ENCODE data around the gene TCERG1L.
"Not testable (repeated sequence)": the region's sequence is repeated elsewhere in the genome, so short reads cannot be mapped to it uniquely, and the experiment has no call there.

The TCERG1L gene, protein sequence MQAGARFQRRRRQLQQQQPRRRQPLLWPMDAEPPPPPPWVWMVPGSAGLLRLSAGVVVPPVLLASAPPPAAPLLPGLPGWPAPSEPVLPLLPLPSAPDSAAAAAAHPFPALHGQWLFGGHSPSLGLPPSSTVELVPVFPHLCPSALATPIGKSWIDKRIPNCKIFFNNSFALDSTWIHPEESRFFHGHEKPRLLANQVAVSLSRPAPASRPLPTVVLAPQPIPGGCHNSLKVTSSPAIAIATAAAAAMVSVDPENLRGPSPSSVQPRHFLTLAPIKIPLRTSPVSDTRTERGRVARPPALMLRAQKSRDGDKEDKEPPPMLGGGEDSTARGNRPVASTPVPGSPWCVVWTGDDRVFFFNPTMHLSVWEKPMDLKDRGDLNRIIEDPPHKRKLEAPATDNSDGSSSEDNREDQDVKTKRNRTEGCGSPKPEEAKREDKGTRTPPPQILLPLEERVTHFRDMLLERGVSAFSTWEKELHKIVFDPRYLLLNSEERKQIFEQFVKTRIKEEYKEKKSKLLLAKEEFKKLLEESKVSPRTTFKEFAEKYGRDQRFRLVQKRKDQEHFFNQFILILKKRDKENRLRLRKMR

DNA sequence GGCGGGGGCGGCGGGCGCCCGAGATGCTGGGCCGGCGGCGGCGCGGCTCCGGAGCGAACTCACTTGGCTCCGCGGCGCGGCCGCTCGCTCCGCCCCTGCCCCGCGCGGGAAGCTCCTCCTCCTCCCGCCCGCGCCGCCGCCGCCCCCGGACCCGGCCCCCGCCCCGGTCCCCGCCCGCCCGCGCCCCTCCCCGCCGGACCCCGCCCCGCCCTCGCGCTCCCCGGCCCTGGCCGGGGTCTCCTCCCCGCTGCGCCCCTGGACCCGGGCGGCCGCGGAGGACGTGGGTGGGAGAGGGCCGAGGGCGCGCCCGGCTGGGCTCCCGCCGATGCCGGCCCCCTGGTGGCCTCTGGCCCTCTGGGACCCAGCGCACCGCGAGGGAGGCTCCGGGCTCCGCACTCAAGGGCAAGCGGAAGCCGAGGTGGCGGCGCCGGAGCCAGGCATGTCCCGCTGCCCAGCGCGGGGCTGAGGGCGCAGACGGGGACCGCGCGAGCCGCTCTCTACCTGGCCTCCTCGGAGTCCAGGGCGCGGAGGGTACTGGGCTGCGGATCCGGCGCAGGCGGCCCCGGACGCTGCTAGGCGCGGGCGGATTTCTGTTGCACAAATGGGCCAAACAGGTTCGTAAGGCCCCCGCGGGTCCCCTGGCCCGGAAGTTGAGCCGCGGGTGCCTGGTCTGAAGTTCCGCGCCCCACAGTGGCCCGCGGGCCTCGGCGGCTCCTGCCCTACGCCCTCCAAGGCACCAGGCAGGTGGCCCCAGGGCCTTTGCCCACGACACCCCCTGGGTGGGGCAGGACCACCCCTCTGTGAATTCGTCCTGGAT, at the start of gene TCERG1L:
TSS of gene TCERG1L (minus strand) at position 61 of the 817 bp plus-strand sequence. CDS start 86 bp downstream, outside the sequence.
- no peak for DNase-seq (ENCODE audit: low read depth in 2 of 2)

DNA sequence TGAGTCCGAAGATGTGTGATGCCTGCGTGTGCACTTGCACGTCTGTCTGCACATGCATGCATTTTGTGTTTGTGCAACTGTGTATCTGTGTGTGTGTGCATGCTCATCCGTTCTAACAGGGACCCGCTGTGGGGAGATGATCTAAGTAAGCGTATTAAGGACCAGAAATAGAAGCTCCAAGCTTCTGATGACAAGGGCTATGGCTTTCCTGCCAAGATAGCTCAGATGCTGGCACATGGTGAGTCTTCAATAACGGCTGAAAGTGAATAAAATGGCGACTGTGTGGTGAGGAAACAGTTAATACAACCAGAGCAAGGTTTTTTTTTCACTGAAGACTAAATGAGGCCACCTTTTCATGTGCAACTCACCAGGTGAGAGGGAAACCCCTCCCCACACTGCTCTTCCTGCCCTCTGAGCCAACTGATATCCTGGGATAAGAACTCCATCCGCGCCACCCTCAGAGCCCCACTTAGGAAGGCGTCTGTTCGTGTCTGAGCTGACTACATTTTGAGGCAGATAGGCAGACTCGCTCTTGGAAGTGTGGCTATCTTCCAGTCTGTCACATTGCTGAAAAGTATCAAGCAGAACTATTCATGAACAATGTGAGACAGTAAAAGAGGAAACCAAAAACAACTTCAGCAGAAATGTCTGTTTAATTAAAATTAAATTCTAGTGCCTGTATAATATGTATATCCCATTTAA, 47.4 kb upstream of the TCERG1L start:
- DNase-seq (ENCODE audit: low read depth in 2 of 2): no peak

DNA sequence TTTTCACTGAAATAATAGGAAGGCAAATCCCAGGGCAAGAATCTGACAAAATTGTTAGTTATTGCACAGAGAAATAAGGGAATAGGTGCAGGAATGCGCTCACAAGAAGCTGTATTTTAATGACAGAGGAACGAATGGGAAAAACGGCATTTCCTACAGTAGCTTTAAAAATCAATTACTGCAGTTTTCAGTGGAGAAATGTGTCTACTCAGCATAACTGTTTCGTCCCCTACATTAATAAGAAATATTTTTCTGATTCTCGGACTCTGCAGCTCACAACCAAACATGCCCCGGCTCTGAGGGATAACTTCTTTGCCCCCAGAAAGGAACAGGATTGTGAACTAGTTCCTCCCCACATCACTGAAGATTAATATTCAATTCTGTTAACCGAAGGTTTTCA, 44.9 kb upstream of the TCERG1L start:
- DNase-seq (ENCODE audit: low read depth in 2 of 2): no peak

DNA sequence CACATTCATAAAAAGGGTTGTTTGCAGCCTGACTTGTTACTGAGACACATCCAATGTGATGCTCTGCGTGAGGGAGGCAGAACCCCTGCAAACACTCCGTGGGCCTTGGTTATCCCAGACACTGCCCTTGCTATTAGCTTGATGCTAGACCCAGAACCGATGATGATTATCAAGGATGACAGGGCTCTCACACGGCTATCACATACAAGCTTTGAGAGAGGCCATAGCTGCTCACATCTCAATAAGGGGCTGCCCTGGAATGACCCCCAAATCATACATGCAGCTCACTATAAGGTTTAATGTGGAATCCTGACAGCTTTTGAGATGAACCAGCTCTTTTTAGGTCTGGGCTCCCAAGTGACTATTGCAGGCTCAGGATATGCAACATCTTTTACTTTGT, 44.4 kb upstream of the TCERG1L start:
- no peak for DNase-seq (ENCODE audit: low read depth in 2 of 2)

DNA sequence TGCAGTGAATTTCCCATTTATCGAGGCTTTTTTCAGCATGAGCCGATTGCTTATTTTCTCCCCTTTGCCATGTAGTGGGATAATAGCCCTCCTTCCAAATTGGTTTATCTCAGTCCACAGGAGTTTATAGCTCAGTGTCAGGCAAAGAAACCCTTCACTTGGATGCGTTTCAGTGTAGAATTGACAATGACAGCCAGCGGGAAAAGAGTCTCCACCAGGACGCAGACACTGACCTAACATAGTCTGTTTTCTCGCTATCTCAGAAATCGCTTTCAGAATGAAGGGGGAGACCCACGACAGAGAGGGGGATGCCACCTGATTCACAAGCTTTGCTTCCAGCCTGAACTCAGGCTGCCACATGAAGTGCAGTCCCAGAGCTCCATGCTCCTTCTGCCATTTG, 43.5 kb upstream of the TCERG1L start:
- no peak for DNase-seq (ENCODE audit: low read depth in 2 of 2)

DNA sequence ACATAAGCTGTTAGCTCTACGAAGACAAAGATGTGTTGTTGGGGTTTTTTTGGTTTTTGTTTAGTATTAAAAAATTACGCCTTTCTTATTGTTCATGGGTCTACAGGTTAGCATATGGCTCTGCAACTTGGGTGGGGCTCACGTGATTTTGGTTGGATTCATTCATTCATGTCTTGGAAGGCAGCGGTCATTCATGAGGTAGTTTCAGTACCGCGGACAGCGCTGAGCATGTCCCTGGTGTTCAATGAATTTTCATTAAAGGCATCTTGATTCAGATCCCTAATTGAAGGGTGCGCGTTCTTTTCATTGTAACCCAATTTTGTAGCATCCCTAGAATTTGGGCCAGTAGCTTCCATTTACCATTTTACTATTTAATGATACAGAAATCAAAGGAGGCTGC, 42.9 kb upstream of the TCERG1L start:
- no peak for DNase-seq (ENCODE audit: low read depth in 2 of 2)

DNA sequence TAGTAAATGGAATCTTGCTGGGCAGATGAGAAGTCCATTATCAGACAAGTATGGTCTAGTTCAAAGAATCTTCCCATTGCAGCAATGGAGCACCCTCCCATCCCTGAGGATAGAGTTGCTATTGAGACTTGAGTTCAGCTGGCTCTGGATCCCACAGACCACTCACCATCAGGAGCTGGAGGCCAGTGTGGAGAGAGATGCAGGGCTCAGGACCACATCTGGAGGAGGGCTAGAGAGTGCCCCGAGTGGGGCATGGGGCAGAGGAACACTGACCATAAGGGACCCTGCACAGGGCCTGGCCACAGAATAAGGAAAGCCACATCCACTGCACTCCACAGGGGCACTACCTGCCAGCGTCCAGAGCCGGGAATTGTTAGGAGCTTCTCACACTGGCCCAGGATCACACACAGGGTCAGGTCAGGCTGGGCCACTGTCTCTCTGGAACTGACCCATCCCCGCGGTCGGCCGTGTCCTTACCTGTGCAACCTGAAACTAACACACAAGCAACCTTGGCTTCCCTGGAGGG, 41.3 kb upstream of the TCERG1L start:
- no peak for DNase-seq (ENCODE audit: low read depth in 2 of 2)

DNA sequence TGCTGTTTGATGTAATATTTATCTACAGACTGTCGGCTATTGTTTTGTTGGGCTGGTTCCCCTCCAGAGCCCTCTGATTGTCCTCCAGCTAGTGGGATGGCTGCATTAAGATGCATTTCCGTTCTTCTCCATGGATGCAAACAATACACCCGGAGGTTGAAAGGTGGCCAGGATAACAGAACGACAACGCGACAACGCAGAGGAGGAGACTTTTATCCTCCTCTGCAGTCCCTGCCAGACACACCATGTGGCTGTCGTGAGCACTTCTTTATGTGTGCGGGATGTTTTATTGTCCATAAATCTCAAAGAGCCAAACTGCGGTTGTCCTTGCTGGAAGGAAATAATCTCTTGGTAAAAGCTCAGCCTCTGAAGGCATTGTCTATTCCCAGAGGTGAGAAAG, 39.1 kb upstream of the TCERG1L start:
- no peak for DNase-seq (ENCODE audit: low read depth in 2 of 2)

DNA sequence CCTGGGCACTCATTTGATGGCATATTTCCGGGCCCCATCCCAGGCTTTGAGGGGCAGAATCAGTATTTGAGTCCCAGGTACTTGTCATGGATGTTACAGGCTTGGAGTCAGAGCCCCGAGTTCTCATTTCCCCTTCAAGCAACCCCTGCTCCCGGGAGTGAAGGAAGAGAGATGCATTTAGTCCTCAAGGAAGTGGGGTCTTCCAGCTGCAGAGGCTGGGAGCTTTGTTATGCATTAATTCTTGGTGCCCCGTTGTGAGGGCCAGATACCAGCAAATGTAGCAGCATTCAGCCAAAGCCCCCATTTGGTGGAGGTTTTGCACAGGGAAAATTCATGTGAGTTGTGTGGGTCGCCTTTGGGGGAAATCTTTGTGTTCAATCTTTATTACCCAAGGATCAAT, 38.7 kb upstream of the TCERG1L start:
- no peak for DNase-seq (ENCODE audit: low read depth in 2 of 2)

DNA sequence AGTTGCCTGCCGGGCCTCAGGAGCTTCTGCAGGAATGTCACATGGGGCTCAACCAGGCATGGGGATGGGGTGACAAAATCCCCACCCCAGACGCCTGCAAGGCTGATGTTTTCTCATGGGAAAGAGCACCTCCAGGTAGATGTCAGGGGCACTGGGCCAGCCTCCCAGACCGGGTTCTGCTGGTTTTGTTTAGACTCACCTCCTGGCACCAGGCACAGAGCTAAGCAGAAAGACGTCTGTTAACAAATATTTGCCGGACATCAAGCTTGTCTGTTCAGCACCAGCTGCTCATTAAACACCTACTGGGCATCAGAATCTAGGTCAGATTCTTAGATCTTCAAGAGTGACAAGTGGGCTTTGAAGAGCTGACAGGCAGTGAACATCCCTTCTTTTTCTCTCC, 34.9 kb upstream of the TCERG1L start:
- no peak for DNase-seq (ENCODE audit: low read depth in 2 of 2)

DNA sequence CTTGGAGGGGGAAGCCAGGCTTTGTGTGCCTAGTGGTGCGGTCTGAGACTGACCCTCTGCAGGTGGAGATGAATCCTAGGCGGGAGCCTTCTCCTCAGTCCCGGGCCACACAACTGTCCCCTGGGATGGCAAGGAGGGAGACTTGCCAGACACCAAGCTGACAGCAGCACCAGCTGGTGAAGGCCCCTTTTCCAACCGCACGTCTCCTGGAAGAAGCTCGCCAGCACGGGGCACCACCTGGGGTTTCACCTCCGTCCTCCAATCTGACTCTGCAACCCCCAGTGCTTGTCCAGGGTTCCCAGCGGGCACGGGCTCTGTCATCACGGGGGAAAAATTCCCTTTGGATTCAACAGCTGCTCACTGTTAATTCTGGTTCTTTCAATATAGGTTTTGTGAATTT, 34.2 kb upstream of the TCERG1L start:
- DNase-seq (ENCODE audit: low read depth in 2 of 2): no peak

DNA sequence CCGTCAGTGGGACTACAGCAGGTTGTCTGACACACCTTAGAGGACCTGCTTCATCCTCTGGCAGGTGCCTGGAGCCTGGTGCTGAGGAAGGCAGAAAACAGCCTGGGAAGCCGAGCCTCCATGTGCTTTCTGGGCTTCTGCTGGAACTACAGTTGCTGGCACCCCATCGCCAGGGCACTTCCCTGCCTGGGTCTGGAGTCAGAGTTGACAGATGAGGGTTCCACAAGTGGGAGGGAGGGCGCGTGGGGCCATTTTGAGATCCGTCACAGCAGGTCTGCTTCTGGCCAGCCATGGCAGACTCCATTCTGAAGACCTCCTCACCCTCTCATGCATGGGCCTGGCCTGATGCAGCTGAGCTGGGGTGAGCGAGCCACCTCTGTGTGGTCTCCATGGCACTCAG, 33.2 kb upstream of the TCERG1L start:
- DNase-seq (ENCODE audit: low read depth in 2 of 2): no peak

DNA sequence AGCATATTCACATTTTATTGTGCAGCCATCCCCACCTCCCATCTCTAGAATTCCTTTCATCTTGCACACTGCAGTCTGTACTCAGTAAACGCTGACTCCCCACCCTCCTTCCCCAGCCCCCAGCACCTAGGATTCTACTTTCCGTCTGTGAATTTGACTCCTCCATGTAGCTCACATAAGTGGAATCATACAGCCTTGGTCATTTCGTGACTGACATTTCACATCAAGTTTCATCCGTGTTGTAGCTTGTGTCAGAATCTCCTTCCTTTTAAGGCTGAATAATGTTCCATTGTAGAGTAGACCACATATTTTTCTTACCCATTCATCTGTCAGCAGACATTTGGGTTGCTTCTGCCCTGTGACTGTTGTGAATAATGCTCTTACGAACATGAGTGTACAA, 26.2 kb upstream of the TCERG1L start:
- no peak for DNase-seq (ENCODE audit: low read depth in 2 of 2)

DNA sequence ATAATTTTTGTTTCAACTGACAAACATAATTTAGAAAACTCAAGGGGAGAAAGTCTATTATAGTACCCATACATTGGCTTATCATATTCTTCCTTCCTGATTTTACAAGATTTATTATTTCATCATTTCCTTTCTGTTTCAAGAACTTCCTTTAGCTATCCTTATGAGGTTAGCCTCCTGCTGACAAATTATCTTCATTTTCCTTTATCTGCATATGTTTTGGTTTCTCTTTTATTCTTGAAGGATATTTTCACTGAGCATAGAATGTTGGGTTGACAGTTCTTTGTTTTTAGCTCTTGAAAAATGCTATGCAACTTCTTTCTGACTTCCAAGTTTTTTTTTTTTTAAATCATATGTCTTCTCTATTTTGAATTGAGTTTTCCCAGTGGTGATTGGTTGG, 21.3 kb upstream of the TCERG1L start:
- no peak for DNase-seq (ENCODE audit: low read depth in 2 of 2)

DNA sequence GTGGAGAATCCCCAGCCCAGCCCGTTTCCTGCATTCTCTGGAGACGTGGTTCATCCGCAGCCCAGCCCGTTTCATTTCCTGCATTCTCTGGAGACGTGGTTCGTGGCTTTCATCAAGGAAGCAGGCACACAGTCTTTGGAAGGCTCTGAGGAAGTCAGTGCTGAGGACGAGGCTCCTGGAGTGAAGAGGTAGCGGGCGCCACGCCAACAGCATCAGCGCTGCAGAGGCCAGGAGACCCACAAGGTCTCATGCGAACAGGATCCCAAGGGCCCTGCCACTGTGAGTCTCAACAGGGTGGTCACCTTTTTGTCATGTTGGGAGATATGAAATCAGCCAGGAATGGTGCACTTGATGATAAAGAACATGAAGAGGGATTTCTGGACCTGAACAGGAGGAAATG, 12.4 kb upstream of the TCERG1L start:
- DNase-seq (ENCODE audit: low read depth in 2 of 2): no peak

DNA sequence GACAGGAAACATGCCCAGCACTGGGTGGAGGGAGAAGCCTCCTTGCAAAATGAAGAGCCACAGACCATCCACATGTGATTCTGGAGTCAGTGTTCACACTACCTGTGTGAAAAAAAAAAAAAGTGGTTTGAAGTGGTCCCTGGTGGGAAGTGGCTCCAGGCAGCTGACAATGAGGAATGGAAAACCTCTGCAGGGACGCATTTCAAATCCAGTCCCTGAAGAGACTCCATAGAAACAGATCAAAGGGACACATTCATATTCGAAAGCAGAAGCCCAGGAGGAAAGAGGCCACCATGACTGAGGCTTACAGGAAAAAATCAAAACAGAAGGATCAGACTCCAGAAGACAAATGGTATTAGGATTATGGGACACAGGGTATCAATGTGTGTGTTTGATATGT, 11.5 kb upstream of the TCERG1L start:
- DNase-seq (ENCODE audit: low read depth in 2 of 2): no peak

DNA sequence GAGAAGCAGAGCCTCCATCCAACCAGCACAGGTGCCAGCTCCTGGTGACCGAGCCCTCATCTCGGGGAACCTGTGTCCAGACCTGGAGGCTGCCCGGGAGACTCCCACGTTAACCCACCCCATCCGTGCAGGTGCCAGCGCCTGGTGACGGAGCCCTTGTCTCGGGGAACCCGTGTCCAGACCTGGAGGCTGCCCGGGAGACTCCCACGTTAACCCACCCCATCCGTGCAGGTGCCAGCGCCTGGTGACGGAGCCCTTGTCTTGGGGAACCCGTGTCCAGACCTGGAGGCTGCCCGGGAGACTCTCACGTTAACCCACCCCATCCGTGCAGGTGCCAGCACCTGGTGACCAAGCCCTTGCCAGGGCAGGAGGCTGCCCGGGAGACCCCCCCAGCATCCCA, 11.1 kb upstream of the TCERG1L start:
- not testable (repeated sequence) for DNase-seq (ENCODE audit: low read depth in 2 of 2)

DNA sequence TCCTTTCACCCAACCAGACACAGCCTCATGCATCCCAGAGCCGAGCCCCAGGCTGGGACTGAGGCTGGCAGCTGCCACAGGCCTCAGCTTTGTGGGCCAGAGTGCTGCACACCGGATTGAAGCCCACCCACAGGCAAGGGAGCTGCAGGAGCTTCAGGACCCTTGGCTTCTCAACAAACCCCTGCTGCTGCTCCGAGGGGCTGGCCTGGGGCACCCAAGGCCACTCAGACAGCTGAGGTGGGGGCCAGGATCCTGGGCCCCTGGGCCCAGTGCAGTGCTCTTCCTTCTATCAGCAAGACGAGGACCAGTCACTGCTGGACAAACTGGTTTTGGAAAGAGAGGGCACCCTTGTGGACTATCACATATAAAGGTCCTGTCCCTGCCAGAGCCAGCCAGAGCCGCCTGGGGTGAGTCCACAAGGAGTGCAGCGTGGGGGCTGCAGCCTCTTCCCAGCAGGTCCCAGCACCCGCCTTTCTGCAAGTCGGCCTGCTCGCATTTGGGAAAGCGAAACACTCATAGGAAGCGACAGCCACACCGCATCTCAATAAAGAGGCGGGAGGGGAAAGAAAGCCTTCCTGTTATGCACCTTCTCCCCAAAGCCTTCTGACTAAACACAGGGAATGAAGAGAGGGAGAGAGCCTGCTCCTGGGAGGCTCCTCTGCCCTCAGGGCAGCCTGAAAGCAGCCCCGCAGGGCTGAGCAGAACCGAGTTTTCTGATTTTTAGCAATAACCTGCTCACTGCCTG, 9.5 kb upstream of the TCERG1L start:
- no peak for DNase-seq (ENCODE audit: low read depth in 2 of 2)

DNA sequence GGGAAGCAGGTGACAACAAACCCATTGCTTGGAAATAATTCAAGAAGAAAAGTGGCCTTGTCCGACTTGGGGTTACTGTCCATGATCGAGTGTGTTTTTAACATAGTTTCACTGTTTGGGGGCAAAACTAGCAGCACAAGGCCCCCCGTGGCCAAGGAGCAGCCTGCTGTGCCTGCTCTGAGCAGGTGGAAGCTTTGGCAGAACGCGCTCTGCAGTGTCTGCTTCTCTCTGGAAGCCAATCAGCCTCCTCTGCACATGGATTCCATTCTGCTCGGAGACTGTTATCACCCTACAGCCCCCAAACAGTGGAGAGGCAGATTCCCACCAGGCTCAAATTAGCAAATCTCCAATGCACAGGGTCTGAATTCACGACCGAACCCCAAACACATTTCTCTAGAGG, 7.3 kb upstream of the TCERG1L start:
- DNase-seq (ENCODE audit: low read depth in 2 of 2): no peak

DNA sequence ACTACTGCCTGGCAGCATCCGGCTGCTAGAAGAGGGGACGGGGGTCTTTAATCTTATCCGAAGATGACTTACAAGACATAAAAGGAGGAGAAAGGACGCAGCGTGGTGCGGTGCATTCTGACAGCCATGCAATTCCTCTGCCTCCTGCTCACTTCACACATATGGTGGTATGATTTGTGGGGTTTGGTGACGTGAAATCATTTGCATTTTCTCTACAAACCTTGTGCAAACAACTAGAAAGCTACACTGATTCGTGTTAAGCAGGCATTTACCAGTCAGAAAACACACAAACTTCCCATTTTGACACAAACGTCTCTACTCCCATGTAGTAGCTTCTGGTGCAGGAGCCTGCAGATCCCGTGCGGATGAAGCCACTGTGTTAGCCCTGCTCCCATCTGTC, 6.8 kb upstream of the TCERG1L start:
- no peak for DNase-seq (ENCODE audit: low read depth in 2 of 2)
